Measurements from ENCODE around the gene BOLA1.
A peak's percentile ranks its signal among the peaks of the same experiment; 100 is the strongest.

BOLA1 gene

GRCh38 chr1:149887456-149888246 lies 11.7 kb upstream of the BOLA1 start:
- FAIRE-seq = peak; percentile 99

DNA sequence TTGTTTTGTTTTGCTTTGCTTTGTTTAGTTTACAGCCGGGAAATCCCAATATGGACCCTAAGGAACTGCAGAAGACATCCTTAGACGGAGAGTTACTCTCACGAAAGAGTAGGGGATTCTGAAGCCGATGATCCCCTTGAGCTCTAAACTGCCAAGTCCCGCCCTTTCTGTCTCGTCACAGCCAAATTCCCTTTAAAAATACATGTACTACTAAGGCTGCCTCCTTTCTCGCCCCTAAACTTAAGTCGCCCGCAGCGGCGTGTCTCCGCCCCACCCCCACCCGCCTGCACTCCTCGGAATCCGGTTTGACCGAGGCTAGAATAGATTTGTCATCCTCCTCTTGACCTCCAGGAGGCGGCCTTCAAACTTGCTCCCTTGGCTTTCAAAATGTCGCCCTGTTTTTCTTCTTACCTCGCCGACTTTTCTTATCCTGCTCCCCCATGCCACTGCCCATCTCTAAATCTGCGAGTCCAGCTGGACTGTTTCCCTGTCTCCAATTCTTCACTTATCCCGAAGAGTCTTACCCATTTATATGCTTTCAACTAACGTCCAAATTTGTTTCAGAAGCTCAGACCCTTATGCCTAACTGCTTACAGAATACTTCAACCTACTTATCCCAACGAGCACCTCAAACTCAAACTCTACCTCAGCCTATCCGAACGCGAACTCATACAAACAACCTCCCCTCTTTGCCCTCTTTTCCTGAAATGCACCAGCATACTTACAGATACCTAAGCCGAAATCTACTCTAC lies 10.9 kb upstream of the BOLA1 start:
- FAIRE-seq = no peak

- no peak for FAIRE-seq
These were observed 10.4 kb upstream of the BOLA1 start for GRCh38 chr1:149888999-149889289.

DNA sequence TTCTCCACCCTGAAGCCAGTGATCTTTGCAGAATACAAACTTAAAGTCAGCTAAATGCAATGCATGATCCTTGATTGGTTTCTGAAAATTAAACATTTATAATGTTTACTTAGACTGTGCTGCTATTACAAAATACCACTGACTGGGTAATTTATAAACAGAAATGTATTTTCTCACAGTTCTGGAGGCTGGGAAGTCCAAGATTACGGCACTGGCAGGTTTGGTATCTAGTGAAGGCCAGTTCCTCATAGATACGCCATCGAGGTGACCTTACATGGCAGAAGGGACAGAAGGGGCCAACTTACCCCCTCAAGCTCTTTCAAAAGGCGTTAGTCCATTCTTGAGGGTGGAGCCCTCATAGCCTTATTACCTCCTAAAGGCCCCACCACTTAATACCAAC lies 2.8 kb upstream of the BOLA1 start:
- FAIRE-seq = no peak

DNA sequence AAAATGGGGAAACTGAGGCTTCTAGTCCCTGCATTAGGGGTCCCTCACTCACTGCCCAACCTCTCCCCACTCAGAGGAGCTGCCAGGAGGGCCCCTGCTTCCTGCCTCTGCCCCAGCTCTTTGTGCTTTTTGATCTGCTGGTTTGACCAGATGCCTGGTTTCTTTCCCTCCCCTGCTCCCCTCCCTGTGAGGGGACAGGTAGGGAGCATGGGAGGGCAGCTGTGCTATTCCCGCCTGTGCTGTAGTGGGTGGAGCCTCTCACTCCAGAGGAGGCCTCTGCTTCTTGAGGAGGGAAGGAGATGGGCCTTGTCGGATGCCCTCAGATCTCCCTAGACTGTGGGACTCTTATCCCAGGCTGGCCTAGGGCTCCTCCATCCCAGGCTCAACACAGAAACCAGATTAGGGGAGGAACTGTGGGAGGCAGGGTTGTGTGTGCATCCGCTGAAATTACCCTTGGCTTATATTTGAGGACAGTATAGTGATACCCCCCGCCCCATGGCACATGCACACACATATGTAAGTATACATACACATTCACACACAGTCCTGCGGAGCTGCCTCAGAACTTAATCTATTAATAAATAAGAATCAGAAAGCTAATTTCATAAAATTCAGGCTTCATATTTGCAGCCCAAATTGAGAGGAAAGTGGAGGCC lies 4.6 kb downstream of the BOLA1 start:
- FAIRE-seq = no peak

- FAIRE-seq = no peak
These were observed 7.3 kb downstream of the BOLA1 start for GRCh38 chr1:149906570-149907075.

- FAIRE-seq = no peak
These were observed 15.2 kb downstream of the BOLA1 start for GRCh38 chr1:149914545-149914944.

DNA sequence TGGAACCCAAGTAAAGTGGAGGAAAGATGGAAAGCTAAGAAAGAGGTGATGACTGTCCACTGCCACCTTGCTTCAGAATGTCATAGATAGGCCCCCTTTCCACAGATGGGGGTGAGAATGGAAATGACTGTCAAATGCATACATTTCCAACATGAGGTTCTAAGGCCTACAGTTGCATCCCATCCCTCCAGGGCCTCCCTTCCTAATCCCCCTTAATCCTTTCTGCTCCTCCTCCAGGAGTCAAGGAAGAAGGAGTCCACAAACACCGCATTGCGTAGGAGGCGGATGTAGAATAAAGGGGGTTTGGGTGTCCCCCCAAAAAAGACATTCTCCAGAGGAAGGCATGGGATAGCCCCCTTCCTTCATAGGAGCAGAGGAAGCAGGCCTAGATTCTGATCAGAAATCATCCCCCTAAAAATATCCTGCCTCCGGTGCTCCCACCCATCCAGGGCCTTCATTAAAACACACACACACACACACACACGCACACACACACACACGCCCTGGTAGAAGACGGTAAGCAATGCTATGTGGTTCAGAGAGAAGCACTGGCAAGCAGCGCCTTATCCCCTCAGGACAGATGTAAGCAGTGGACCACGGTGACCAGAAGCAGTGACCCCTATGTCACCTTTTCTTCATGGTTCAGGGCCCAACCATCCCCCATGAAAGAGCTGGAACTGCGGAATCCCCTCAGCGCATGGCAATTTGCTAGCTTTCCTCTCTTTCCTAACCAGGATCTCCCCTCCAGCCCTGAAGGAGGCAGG lies 16.2 kb downstream of the BOLA1 start:
- FAIRE-seq = no peak

DNA sequence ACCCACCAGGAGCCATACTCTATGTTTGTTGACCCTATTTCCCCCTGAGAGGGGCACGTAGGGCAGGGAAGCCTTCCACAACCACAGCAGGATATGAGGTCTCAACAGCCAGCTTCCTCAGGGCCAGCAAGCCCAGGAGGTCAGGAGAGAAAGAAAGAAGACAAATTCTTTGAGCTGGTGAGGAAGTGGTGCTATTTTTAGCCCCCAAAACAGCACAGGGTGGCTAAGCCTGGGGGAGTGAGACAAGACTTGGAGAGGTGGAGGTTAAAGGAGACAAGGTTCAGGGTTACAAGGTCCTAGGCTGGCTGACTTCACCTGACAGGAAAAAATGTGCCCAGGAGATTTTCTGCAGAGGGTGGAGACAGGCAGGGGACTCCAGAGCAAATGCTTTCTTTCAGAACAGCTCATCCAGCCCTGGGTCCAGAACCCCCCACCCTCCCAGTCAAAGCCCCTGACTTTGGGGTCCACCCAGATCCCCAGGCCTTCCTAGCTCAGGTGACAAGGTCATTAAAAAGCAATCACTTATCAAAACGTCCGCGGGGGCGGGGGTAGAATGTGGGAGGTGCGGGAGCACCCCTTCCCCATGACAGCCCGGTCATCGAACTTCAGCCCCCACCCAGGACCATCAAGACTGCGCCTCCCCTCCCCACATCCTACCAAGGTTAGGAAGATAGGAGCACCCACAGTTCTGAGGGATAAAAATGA lies 17.0 kb downstream of the BOLA1 start:
- FAIRE-seq = no peak

GRCh38 chr1:149916898-149917252 lies 17.5 kb downstream of the BOLA1 start:
- FAIRE-seq = no peak

- FAIRE-seq = no peak
These were observed 18.3 kb downstream of the BOLA1 start, which contains the start of gene SV2A for GRCh38 chr1:149917571-149918144. Gene SV2A (minus strand): TSS chr1:149917844. CDS start chr1:149913840, 4,004 bp downstream.

DNA sequence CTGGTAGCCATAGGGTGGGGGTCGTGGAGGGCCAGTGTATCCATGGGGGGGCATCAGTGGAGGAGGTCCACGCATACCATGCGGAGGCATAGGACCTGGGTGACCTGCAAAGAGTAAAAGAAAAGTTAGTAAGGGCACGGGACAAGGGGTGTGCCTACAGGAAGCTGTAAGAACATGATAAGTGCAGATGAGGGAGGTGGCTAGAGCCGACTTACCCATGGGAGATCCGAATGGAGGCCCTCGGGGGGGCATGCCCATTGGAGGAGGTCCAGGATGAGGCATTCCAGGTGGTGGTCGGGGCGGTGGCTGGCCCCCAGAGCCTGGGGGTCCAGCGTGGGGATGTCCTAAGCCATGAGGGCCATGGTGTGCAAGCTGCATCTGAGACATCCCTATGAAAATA lies 24.3 kb downstream of the BOLA1 start:
- FAIRE-seq = no peak

DNA sequence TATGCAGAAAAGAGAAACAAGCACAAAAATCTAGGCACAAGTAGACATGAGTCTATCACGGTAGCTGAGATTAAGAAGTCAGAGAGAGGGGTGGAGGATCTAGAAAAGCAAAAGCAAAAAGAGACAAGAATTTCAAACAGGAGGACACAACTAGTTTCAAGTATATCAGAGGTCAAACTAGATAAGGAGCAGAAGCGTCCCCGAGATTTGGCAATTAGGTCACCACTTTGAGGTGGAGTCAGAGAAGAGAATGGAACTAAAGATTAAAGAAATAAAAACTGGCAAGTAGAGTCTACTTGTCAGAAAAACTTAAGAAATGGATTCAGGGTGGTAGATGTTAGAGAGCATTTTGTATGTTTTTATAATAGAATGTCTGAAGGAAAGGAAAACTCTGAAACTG lies 26.0 kb downstream of the BOLA1 start:
- no peak for FAIRE-seq

DNA sequence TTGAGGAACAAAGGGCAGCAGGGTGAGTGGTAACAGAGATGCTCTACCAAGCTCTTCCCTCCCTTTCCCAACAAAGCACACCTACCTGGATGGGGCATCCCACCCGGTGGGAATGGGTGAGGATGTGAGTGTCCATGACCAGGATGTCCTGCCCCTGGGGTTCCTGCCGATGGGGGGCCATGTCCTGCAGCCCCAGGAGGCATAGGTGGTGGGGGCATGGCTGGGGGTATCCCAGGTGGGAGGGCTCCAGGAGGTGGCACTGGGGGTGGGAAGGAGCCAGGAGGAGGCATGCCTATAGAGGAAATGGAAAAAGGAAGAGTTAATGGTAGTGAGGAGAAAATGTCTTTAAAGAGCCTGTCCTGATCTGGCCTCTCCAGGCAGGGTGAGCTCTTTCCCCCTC lies 26.4 kb downstream of the BOLA1 start:
- no peak for FAIRE-seq

DNA sequence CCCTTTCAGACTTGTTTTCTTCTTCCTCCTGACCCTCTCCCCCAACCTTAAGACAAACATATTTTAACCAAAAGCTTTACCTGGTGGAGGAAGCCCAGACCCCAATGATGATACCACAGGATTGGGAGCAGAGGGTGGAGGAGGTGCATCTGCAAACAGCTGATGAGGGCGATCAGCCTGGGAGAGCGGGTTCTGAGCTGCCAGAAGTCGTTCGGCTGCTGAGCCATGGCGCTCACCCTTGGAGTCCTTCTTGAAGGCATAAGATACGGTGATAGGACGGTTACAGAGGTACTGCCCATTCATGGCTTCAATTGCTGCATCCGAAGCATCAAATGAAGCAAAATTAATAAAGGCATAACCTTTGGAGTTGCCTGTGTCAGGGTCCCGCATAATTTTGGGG lies 26.9 kb downstream of the BOLA1 start:
- FAIRE-seq = no peak

- FAIRE-seq = no peak
These were observed 27.7 kb downstream of the BOLA1 start for GRCh38 chr1:149927056-149927562.

GRCh38 chr1:149927563-149928400 lies 28.4 kb downstream of the BOLA1 start, which contains the start of gene SF3B4:
Gene SF3B4 (minus strand): TSS chr1:149927803. CDS start chr1:149927759, 44 bp downstream.
- peak; percentile 79 for FAIRE-seq

- no peak for FAIRE-seq
These were observed 29.0 kb downstream of the BOLA1 start for GRCh38 chr1:149928401-149928724.

- no peak for FAIRE-seq
These were observed 30.5 kb downstream of the BOLA1 start for GRCh38 chr1:149929856-149930255.

GRCh38 chr1:149931212-149931790 lies 31.9 kb downstream of the BOLA1 start:
- FAIRE-seq = no peak

Measured in TTC549 (cell line).